CD4-positive, alpha-beta T cell treated with Interleukin-1 beta for 1 hour (primary cell): ENCODE results near the gene TGFBRAP1.

Source experiments
- DNase-seq, 2 donors: peaks; one replicate each; pipeline ENCODE4 v3.0.0-alpha.2; 2020 to 2022

Gene TGFBRAP1

GRCh38 chr2:105236060-105236424 is 93.5 kb downstream of the TGFBRAP1 start:
- no peak for DNase-seq

DNA sequence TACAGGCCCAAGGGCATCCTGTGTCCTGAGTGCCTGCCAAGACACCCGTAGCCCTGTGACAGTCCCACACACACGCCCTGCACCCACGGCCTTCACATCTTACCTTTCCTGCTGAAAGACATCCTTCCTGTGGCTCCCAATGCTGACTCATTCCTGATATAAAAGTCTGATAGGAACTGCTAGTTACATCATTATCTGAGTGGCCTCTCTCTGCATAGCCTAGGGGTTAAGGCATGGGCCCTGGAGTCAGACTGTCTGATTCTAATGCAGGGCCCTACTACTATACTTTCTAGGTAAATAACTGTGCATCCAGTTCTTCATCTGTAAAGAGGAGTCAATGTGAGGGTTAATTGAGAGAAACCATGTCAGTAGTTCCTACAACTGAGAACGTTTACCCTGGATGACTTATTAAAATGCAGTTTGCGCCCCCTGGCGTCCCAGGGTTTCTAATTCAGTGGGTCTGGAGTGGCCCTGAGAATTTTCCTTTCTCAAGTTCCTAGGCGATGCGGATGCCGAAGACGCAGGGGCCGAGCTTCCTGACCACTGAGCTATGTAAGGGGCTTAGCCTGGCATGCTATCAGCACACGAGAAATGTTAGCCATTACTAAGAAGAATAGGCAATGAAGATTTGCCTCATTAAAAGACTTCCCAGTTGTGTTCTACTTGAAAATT is 94.0 kb downstream of the TGFBRAP1 start:
- peak; percentile 50 for DNase-seq

DNA sequence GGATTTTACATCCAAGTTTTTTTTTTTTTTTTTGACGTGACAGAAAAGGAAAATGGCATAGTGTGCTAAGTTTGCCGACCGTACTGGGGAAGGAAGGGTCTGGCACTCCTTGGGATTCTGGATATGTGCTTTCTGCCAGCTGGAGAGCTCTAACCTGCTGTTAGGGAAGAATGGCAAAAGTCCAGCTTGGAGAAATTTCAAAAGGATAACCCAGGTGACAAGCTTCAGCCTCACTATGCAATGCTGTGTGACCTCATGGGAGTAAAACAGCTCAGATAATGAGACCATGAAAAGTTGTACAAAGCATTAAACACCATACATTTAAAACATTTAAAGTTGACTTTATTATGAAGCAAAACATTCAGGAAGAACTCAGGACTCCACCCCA is 98.3 kb downstream of the TGFBRAP1 start:
- DNase-seq: no peak

DNA sequence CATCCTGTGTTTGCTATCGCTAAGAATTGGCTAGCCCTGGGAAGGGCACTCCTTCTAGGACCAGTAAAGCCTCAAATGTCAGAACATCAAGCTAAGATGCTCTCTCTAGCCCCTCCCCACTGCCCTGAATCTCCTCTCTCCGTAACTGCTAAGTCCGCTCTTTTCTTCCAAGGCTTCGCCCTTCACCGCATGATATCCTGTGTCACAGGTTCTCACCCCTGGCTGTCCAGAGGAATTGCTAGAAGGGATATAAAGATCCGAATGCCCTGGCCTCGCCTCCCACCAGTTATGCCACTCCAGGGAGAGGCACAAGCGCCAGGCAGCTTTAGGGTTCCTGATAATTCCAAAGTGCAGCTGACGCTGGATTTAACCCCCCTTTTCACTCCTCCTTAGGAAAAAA is 105.1 kb downstream of the TGFBRAP1 start:
- DNase-seq: no peak

DNA sequence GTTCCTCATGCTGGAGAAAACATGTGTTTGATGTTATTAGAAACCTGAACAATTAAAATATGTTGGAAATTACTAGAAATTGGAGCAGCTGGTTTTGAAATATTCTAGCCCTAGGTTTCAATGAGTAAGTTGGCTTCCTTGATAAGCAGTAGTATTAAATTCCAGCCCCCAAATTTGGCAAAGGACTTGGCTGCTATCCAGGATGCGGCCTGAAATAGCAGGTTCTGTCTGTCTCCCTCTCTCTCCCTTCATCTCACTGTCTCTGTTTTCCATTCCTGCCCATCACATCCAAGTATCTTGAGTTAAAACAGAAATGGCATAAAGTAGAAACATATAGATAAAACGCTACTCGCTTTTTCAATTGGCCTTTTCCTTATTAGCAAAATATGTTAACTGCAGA is 108.9 kb downstream of the TGFBRAP1 start:
- no peak for DNase-seq

- no peak for DNase-seq
Measured at GRCh38 chr2:105215586-105216192, 113.8 kb downstream of the TGFBRAP1 start.
